ENCODE results near the gene FBXO15.

Gene FBXO15

DNA sequence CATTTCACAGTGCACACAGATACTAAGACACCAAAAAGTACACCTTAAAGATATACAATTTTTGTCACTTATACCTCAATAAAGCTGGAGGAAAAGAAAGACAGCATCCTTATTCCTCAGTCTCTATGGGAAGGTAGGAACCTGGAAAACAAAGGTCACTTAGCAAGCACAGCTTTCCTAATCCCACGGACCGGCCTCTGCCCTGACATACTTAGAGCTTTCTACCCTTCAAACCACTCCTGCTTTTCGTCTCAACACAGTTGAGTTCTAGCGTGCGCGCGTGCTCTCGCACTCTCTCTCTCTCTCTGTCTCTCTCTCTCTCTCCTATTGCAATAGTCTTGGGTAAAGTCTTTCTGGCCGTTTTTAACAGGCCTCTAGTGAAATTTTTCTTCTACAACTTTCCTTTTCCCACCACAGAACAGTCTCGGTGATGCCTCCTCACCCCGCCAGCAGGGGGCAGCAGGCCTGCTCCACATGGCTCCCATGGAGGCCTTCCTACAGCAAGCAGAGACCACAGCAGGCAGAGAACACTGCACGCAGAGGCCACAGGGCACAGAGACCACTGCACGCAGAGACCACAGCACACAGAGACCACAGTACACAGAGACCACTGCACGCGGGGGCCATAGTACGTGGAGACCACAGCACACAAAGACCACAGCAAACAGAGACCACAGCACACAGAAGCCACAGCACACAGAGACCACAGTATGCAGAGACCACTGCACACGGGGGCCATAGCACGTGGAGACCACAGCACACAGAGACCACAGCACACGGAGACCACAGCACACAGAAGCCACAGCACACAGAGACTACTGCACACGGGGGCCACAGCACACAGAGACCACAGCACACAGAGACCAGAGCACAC, 106.9 kb downstream of the FBXO15 start:
- DNase-seq = peak; percentile 16

DNA sequence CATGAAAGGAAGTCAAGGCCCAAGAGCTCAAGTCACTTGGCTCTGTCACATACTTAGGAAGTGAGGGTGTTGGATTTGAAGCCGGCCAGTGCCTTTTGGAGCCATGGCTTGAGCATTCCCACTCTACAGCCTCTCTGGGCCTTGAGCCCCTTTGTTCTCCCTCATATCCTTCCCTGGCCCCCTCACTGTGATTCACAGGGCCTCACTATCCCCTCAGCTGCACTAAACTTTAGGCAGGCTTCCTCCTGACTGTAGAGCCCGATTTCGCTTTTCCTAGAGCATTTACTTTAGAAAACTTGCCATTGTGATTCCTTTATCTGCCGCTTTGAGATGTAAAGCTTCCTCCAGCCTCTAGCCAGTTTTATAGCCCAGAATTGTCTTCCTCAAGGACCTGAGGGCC, 107.6 kb downstream of the FBXO15 start:
- DNase-seq = no peak

DNA sequence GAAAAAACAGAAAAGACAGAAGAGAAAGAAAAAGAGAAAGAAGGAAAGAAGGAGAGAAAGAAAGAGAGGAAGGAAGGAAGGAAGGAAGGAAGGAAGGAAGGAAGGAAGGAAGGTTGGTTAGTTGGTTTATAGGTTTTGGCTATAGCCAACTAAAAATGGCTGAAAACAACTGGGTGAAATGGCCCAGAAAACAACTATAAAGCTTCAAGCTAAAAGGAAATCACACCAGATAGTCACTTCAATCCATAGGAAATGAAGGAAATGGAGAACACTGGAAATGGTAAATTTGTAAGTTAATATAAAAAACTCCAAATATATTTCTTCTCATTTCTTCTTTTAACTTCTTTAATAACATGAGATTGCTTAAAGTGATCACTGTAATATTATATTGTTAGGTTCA, 118.5 kb downstream of the FBXO15 start:
- DNase-seq = no peak
